Measurements from ENCODE around the gene SRP14.
"Not testable (repeated sequence)": the region's sequence is repeated elsewhere in the genome, so short reads cannot be mapped to it uniquely, and the experiment has no call there.

Gene SRP14

DNA sequence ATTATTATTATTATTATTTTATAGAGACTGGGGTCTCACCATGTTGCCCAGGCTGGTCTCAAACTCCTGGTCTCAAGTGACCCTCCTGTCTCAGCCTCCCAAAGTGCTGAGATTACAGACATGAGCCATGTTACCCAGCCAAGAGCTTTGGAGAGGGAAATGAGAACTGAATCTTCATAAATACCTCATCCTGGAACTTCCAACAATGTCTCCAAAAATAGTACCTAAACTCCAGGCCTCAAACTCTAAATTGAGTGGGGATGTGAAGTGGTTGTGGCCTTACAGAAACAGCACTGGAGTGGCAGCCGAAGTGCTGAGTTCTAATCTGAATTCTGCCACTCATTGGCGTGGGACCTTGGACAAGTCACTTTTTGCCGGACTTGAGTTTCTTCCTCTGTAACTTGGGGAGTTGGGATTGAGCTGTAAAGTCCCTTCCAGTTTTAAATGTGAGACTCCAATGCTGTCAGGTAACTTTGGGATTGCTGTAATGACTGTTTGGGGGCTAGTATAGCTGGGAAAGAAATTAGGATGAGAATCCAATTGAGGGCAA, 10.0 kb upstream of the SRP14 start:
- no peak for DNase-seq

GRCh38 chr15:40048211-40048792, 9.3 kb upstream of the SRP14 start:
- DNase-seq = no peak

DNA sequence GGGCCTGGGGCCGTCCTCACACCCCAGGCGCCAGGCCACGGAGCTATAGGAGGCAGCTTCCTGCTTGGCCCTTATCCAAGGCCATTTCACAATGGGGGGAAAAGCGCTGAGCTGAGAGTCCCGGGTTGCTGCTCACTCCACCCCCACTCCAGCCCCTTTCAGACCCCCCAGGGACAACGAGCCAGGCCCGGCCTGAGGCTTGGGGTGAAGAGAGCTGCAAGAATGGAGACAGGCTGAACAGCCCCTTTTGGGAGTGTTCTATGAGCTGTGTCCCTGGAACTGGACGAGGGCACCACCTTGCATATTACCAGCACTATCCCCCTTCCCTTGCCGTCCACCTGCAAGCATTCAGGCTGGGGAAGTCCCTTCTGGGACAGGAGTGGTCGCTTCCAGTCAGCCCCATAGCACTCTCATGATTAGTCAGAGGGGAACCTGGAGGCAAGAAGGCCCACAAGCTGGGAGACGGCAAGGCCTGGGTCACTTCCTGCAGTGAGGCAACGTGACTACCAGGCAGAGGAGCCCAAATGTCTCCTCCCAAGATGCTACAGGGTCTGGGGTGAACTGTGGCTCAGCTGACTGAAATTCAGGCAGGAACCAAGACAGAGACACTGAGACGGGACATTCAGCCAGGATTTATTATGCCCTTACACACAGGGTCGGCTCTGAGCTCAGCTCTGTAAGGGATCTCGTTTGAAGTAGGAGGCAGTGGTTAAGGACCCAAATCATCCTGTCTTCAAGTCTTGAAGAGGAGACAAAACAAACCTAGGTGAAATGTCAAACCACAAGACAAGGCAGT, 8.6 kb upstream of the SRP14 start:
- DNase-seq = no peak

- DNase-seq = no peak
Measured at GRCh38 chr15:40046721-40047414, 7.9 kb upstream of the SRP14 start.

DNA sequence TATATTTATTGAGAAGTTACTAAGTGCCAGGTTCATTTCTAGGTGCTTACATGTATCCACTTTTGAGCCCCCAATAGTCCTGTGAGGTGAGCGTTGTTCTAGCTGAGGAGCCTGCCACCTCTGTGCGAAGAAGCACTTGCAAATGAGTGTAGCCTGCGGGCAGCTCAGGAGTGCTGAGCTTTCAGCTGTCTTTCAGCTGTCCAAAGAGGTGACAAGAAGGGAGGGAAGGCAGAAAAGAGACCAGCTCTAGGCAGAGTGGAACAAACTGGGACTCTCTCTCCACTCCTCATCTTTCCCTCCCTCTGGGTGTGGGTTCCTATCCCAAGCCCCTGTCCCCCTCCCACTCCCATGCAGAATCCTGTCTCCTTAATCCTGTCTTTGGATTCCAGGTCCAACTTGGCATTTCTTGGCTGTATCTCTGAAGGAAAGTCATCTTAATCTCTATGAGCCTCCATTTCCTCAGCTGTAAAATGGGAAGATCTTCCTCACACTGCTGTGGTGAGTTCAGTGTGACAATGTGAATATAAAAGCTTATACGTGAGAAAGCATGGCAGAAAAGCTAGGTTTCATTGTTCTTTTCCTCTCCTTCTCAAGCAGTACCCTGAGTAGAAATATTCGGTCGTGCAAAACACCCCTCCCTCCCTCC, 6.7 kb upstream of the SRP14 start:
- no peak for DNase-seq

DNA sequence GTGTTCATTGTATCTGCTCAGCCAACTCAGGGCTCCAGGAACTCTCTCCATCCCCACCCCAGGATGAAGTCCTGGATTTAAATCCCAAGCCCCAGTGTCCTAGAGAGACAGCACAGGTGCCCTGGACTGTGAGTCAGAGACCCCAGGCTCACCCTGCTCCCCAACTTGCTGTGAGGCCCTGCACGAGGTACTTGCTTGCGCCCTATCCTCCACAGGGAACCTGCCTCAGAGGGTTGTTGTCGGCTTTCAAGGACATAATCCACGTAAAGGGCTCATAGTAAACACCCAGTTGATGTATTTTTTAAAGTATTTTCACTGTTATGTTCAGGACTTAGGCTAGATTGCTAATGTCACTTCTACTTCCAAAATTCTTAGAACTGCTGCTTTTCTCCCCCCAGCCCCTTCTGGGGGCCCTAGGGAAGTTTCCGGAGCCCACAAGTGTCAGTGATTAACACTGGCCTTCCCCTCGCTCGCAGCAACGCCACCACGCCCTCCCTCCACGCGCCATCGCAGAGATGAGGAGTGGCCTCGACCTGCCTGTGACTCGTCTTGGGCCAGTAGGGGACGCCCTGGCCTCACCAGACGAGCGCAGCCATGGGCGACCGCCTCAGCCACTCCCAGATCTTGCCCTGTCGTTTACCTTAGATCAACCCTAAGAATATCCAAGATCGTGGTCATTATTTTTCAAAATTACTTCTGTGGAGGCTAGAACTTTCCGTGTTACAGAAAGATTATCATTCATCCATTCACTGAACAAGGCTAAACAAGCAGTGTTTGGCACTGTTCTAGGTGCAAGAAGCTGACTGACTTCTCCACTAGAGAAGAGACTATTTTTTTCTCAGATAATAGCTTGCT, 6.0 kb upstream of the SRP14 start:
- DNase-seq = peak; percentile 51

DNA sequence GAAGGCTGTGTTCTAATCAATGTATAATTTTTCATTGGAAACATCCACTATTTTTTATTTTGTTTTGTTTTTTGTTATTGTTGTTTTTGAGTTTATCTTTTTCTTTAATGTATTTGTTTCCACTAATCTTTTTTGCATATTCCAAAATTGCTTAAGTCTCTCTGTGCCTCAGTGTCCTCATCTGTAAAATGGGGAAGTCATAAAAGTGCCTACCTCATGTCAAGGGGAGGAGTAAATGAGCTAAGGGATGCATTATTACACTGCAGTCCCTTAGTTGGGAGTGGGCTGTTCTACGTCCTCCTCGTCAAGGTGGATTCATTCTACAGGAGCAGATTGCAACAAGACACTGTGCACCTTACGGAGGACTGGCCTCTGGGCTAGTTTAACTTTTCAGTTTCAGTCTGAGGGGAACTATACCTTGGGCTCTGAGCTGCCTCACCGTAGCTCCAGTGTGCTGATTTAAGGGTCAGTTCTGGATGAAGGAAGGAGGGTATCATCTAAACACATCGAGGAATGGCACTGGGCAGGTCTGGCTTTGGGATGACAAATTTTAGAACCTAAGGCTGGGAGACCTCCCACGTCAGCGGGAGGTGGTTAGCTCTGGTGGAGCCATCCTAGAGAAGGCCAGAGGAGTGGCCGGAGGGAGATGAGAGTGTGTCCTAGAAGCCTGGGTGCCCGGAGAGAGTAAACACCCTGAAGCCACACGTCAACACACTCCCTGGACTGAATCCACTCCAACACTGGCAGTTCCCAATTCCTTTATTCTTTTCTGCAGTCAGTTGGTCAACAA, 5.1 kb upstream of the SRP14 start:
- DNase-seq = no peak

GRCh38 chr15:40042791-40043320, 3.9 kb upstream of the SRP14 start:
- DNase-seq = no peak

DNA sequence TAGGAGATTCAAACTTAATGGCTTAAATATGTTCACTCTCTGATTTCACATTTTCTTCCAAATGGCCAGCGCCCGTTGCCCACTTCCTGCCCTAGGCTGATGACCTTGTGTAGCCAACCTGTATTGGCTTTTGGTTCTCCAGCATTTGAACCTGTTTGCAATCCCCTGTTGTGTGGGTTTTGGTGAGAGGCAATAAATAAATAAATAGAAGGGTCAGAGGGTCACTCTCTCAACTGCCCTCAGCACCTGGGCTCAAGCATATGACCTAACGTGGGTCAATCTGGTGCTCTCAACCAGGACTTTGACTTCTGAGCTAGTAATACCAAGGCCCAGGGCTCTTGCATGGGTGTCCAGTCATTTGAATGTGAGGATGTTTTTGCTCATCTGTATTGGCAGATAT, 1.8 kb upstream of the SRP14 start:
- no peak for DNase-seq

DNA sequence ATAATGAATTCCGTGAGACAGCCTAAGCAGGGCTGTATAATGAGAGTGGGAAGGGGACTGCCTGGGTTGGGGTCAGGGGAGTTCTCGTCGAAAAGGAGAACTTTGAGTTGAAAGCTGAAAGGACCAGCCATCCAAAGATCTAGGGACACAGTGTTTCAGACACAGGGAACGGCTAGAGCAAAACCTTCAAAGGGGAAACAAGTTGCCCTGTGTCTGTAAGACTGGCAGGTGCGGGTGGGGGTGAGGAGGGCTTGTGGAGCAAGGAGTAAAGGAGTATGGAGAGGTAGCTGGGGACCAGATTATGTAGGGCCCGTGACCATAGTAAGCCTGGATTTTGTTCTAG, 1.3 kb upstream of the SRP14 start:
- DNase-seq = no peak

DNA sequence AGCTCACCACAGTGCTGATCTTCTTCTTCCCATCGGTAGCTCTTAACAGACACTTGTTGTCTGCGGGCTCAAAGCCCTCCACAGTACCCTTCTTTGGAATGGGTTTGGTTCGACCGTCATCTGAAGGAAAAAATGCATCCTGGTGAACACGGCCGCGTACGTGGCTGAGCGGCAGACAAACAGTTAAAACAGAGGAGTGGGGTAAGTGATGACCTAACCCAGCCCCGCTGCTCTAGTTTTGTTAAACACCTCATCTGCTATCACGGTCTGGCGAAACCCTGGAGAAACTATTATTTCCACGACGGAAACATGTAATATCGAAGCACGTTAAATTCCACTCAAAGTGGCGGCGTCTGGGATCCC, 725 bp downstream of the SRP14 start:
- no peak for DNase-seq

DNA sequence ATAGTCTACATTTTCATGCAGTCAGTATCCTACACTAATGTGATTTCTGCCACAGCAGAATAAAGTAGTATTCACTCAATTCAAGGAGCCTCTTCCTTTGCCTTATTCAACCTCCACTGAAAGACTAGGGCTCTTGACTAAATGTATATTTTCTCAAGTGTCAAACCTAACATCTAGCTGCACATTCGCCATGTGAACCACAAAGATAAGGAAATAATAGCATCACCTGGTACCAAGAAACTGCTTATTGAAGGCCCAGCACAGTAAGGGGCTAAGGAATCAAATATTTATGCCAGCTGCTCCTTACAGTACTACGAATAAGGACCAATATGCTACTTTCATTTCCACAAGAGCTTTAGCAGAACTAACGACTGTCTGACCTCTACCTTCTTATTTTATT, 1.3 kb downstream of the SRP14 start:
- DNase-seq = no peak

DNA sequence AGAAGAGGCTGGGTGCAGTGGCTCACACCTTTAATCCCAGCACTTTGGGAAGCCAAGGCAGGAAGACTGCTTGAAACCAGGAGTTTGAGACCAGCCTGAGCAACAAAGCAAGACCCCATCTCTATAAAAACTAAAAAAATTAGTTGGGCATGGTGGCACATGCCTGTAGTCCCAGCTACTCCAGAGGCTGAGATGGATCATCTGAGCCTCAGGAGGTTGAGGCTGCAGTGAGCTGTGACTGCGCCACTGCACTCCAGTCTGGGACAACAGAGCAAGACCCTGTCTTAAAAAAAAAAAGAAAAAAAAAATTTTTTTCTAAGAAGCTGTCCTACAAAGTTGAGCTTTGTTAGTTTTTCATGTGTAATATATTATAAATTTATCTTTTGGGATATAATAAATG, 3.8 kb downstream of the SRP14 start:
- not testable (repeated sequence) for DNase-seq

DNA sequence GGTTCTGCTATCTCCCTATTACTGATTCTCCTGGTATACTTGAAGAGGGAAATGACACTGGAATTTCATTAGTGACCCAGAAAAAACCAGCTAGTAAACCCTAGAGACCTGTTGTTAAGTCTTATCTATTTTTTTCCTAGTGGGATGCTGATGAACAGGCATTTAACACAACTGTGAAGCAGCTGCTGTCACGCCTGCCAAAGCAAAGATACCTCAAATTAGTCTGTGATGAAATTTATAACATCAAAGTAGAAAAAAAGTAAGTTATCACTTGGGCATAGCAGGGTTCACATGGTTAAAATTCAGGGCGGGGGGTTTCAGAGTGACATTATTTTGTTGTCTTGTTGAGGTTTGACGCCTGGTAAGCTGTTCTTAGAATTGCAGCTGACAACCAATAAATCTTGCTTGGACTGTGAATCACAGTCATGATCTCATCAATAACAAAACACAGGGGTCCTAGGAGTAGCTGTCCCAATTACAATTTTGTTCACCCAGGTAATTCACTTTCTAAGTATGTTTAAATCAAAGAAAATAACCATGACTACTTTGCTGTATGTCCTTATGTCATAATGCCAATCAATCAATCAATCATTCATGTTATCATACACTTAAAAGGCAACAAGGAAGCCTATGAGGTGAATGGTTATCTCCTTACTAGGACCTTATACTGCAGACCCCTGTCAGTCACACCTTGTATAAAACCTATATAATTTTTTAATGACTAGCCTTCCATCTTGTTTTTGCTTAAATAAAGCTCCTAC, 4.6 kb downstream of the SRP14 start:
- no peak for DNase-seq

DNA sequence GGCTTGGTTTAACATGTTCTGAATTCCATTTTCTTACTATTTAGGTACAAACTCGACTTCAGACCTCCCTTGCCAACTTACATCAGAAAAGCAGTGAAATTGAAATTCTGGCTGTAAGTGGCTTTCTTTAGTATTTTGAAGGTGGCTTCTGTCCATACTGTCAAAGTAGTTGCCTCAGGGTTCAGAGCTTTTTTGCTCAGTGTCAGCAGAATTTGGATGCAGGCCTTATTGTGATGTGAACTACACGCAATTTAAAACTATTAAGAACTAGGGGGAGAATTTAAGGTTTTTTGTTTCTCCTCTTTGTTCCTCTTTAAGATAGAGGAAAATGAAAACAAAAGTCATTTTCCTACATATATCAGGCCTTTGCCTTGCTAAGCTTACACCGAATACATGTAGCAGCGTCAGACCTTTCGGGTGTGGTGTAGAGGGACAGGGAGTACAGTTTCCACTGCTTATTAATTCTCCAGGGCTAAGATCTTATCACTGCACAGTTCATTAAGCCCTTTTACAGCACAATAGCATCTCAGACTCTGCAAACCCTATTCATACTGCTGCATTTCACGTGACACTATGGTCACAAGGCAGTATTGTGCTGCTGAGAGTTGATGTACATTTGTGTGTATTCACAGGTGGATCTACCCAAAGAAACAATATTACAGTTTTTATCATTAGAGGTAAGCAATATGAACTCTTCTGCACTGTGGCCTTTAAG, 6.7 kb downstream of the SRP14 start:
- DNase-seq = no peak

DNA sequence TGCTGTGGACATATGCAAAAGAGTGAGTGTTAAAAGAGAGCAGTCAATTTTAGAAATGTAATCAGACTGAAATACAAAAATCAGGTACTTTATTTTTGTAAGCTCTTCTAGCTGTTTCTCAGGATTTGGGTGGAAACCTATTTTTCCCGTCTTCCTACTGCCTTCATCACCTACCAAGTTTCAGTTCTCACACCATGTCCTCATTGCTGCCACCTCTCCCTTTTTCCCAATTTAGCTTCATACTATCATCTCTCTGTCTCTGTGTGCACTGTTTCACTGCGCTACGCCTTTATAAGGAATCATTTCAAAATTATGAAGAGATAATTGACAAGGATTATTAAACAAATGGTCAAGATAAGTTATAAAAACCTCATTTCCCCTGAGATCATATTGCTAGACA, 7.7 kb downstream of the SRP14 start:
- DNase-seq = no peak

- no peak for DNase-seq
Measured at GRCh38 chr15:40029979-40030893, 8.7 kb downstream of the SRP14 start.

DNA sequence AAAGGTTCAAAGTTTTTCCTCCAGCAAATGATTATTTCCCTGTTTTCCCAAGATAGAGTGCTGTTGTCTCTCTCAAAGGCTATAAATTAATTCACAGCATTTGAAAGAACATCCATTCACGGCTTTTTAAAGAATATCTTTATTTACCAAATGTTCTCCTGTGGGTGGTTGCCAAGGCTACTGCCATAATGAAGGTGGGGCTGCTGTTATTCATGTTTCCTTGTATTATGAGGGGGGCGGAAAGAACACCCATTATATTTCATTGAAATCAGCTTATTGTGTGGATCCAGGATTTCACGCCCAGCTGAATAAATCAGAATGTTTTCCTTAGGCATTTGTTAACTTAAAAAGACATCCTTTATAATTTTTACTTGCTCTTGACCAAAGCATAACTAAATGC, 10.1 kb downstream of the SRP14 start:
- DNase-seq = no peak

DNA sequence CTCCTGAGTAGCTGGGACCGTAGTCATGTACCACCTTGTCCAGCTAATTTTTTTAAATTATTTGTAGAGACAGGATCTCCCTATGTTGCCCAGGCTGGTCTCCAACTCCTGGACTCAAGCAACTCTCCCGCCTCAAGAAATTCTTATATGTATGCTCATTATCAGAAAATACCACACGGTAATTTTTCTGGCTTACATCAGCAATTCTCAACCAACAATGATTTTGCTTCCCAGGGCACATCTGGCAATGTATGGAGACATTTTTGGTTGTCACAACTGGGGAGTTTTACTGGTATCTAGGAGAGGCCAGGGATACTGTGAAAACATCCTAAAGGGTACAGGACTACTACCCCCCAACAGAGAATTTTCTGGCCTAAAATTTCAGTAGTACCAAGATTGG, 10.8 kb downstream of the SRP14 start:
- no peak for DNase-seq
